GM18505 (cell line): ENCODE data around the gene CCDC121.
A peak's percentile ranks its signal among the peaks of the same experiment; 100 is the strongest.
"Not testable (repeated sequence)": the region's sequence is repeated elsewhere in the genome, so short reads cannot be mapped to it uniquely, and the experiment has no call there.

Experiments used
- ATAC-seq: cut with Tn5 transposase; IDR thresholded peaks from one replicate; pipeline ENCODE4 v1.9.1; 2021; ENCODE audit not compliant: unreplicated experiment
- POLR2A ChIP-seq: IDR thresholded peaks from 4 replicates; pipeline ENCODE4 v1.6.1; 2011; ENCODE audit warnings: borderline replicate concordance; ENCODE audit not compliant: insufficient read depth, insufficient read length; ENCODE audit errors: extremely low read depth

Gene CCDC121

GRCh38 chr2:27622921-27623384, 5.9 kb downstream of the CCDC121 start:
- no peak for TF ChIP-seq POLR2A
- ATAC-seq = no peak

- no peak for ATAC-seq
- TF ChIP-seq POLR2A = no peak
Measured at GRCh38 chr2:27621524-27621923, 7.3 kb downstream of the CCDC121 start.

GRCh38 chr2:27615316-27615715, 13.5 kb downstream of the CCDC121 start:
- ATAC-seq = no peak
- TF ChIP-seq POLR2A = no peak

- no peak for TF ChIP-seq POLR2A
Measured at GRCh38 chr2:27613985-27614384, 14.8 kb downstream of the CCDC121 start.

GRCh38 chr2:27606611-27607010, 22.2 kb downstream of the CCDC121 start:
- no peak for ATAC-seq
- TF ChIP-seq POLR2A = no peak

More at GRCh38 chr2:27613985-27614384, 14.8 kb downstream of the CCDC121 start:
- no peak for ATAC-seq

- no peak for TF ChIP-seq POLR2A
- no peak for ATAC-seq
Measured at GRCh38 chr2:27596627-27597026, 32.2 kb downstream of the CCDC121 start.

GRCh38 chr2:27595412-27595811, 33.4 kb downstream of the CCDC121 start:
- ATAC-seq = not testable (repeated sequence)

GRCh38 chr2:27594020-27594703, 34.6 kb downstream of the CCDC121 start:
- not testable (repeated sequence) for ATAC-seq

- no peak for ATAC-seq
Measured at GRCh38 chr2:27593240-27593639, 35.6 kb downstream of the CCDC121 start.

GRCh38 chr2:27591745-27592144, 37.1 kb downstream of the CCDC121 start:
- TF ChIP-seq POLR2A = no peak
- no peak for ATAC-seq

More at GRCh38 chr2:27593240-27593639, 35.6 kb downstream of the CCDC121 start:
- TF ChIP-seq POLR2A = no peak

GRCh38 chr2:27588308-27588707, 40.5 kb downstream of the CCDC121 start:
- TF ChIP-seq POLR2A = no peak
- no peak for ATAC-seq

GRCh38 chr2:27587025-27587424, 41.8 kb downstream of the CCDC121 start:
- no peak for TF ChIP-seq POLR2A
- no peak for ATAC-seq

GRCh38 chr2:27584597-27584996, 44.2 kb downstream of the CCDC121 start:
- no peak for ATAC-seq
- TF ChIP-seq POLR2A = no peak

- no peak for ATAC-seq
- TF ChIP-seq POLR2A = no peak
Measured at GRCh38 chr2:27583390-27583915, 45.4 kb downstream of the CCDC121 start.

- peak; percentile 86 for ATAC-seq
- peak; percentile 91 for TF ChIP-seq POLR2A
Measured at GRCh38 chr2:27582695-27583389, 46.0 kb downstream of the CCDC121 start, which contains the start of gene ZNF512. ZNF512 (plus strand) TSS chr2:27583042; CDS start chr2:27583113, 71 bp downstream.
